IMR-90 (cell line): Measurements from ENCODE around the gene SLC35C1. TPM values are rescaled to one million over a fixed set of nuclear protein-coding genes. Genes with fewer than 3 reads are reported as not detected.

Experiments
- ATAC-seq: fragments of 200-7000 bp; cut with Tn5 transposase; 2 replicates; pipeline ENCODE4 v1.9.1; 2020; ENCODE audit warnings: low read depth, mild to moderate bottlenecking, moderate library complexity
- BruUV-seq: library from RNA; stranded (reverse); fragments of 400-500 nt; replicated peaks from 2 replicates; lab custom pipeline; 2021; lab: Mats Ljungman, UMichigan
- CTCF ChIA-PET: fragments of 300-600 bp; formaldehyde crosslinking; extraction: SDS; loops from one replicate; lab custom pipeline; 2021; ENCODE audit warnings: antibody characterized with exemption; lab: Yijun Ruan, JAX
- POLR2A ChIA-PET: fragments of 300-600 bp; sonication (Branson Sonifier 250); formaldehyde crosslinking; loops from one replicate; lab custom pipeline; 2022; ENCODE audit warnings: antibody characterized with exemption; ENCODE audit not compliant: unreplicated experiment; lab: Charles Lee
- DNase-seq: peaks from one replicate; pipeline ENCODE4 v3.0.0; 2013
- H2AFZ ChIP-seq: replicated peaks from 2 replicates; pipeline ENCODE3; 2013; ENCODE audit warnings: low read length, mild to moderate bottlenecking; ENCODE audit not compliant: poor library complexity
- H2AK5ac ChIP-seq: 2 replicates; pipeline ENCODE4 v1.6.1; 2013; ENCODE audit warnings: low read depth, low read length, inconsistent platforms
- H2AK9ac ChIP-seq: replicated peaks from 2 replicates; pipeline ENCODE3; 2013; ENCODE audit warnings: mild to moderate bottlenecking, low read depth, low read length, moderate library complexity; ENCODE audit not compliant: poor library complexity
- H2BK120ac ChIP-seq: 2 replicates; pipeline ENCODE4 v1.6.1; 2013; ENCODE audit warnings: low read depth, low read length, inconsistent platforms
- H2BK15ac ChIP-seq: 3 replicates; pipeline ENCODE4 v1.6.1; 2013; ENCODE audit warnings: low read depth, low read length, inconsistent platforms
- H2BK20ac ChIP-seq: 2 replicates; pipeline ENCODE4 v1.6.1; 2013; ENCODE audit warnings: low read depth, mild to moderate bottlenecking, inconsistent platforms, low read length, moderate library complexity
- H2BK5ac ChIP-seq: 2 replicates; pipeline ENCODE4 v1.6.1; 2013; ENCODE audit warnings: mild to moderate bottlenecking, low read depth, low read length, inconsistent platforms; ENCODE audit not compliant: poor library complexity, severe bottlenecking
- H3K14ac ChIP-seq: replicated peaks from 2 replicates; pipeline ENCODE4 v1.6.1; 2013; ENCODE audit warnings: low read depth, low read length, inconsistent platforms
- H3K18ac ChIP-seq: 2 replicates; pipeline ENCODE4 v1.6.1; 2013; ENCODE audit warnings: low read depth, low read length, control low read depth
- H3K23ac ChIP-seq: 2 replicates; pipeline ENCODE4 v1.6.1; 2013; ENCODE audit warnings: low read depth, low read length, inconsistent platforms
- H3K27ac ChIP-seq: 2 replicates; pipeline ENCODE4 v1.5.1; 2013; ENCODE audit warnings: mild to moderate bottlenecking, control low read depth, low read length; ENCODE audit not compliant: insufficient read depth
- H3K27me3 ChIP-seq: 2 replicates; pipeline ENCODE4 v1.6.1; 2013; ENCODE audit warnings: low read length; ENCODE audit not compliant: control insufficient read depth, insufficient read depth
- H3K36me3 ChIP-seq: 2 replicates; pipeline ENCODE4 v1.6.1; 2013; ENCODE audit warnings: low read length, mixed read lengths; ENCODE audit not compliant: control insufficient read depth, insufficient read depth
- H3K4ac ChIP-seq: 2 replicates; pipeline ENCODE4 v1.6.1; 2013; ENCODE audit warnings: low read depth, low read length, inconsistent platforms
- H3K4me1 ChIP-seq: 2 replicates; pipeline ENCODE4 v1.6.1; 2013; ENCODE audit warnings: low read length, mixed read lengths; ENCODE audit not compliant: control insufficient read depth, insufficient read depth
- H3K4me2 ChIP-seq: 2 replicates; pipeline ENCODE4 v1.6.1; 2013; ENCODE audit warnings: low read depth, mild to moderate bottlenecking, control low read depth, low read length, moderate library complexity
- H3K4me3 ChIP-seq: 2 replicates; pipeline ENCODE4 v1.5.1; 2013; ENCODE audit warnings: low read depth, mild to moderate bottlenecking, control low read depth, low read length, moderate library complexity; ENCODE audit not compliant: insufficient read depth
- H3K56ac ChIP-seq: 2 replicates; pipeline ENCODE4 v1.6.1; 2013; ENCODE audit warnings: low read length, inconsistent platforms; ENCODE audit not compliant: insufficient read depth; ENCODE audit errors: extremely low read depth
- H3K79me1 ChIP-seq, 2 experiments: 2 replicates each; pipeline ENCODE4 v1.6.1; 2013; ENCODE audit warnings: low read length in 2 of 2, inconsistent platforms in 1 of 2, low read depth in 1 of 2
- H3K9ac ChIP-seq: 2 replicates; pipeline ENCODE4 v1.6.1; 2013; ENCODE audit warnings: low read depth, low read length, control low read depth
- H3K9me1 ChIP-seq: 2 replicates; pipeline ENCODE4 v1.6.1; 2013; ENCODE audit warnings: low read length, inconsistent platforms; ENCODE audit not compliant: insufficient read depth
- H3K9me3 ChIP-seq: 2 replicates; pipeline ENCODE4 v1.6.1; 2013; ENCODE audit warnings: low read length; ENCODE audit not compliant: control insufficient read depth, insufficient read depth
- H4K20me1 ChIP-seq: 2 replicates; pipeline ENCODE4 v1.6.1; 2013; ENCODE audit warnings: low read length, inconsistent platforms; ENCODE audit not compliant: insufficient read depth
- H4K5ac ChIP-seq: 2 replicates; pipeline ENCODE4 v1.6.1; 2013; ENCODE audit warnings: mild to moderate bottlenecking, low read depth, low read length, control low read depth
- H4K8ac ChIP-seq, 2 experiments: 2 replicates each; pipeline ENCODE4 v1.6.1; 2013; ENCODE audit warnings: low read depth in 2 of 2, low read length in 2 of 2, control low read depth in 1 of 2, inconsistent platforms in 1 of 2
- H4K91ac ChIP-seq: 2 replicates; pipeline ENCODE4 v1.6.1; 2013; ENCODE audit warnings: low read depth, low read length, inconsistent platforms; ENCODE audit not compliant: insufficient read depth
- BHLHE40 ChIP-seq: fragments of 150-350 bp; IDR thresholded peaks from 2 replicates; pipeline ENCODE4 v1.6.1; 2016; ENCODE audit warnings: mild to moderate bottlenecking, low read depth, low read length
- CEBPB ChIP-seq: IDR thresholded peaks from 2 replicates; pipeline ENCODE4 v1.6.1; 2012; ENCODE audit warnings: low read depth, low read length, improper control_type of control experiment
- CHD1 ChIP-seq: IDR thresholded peaks from 2 replicates; pipeline ENCODE4 v1.6.1; 2012; ENCODE audit warnings: low read depth, low read length, improper control_type of control experiment
- FOS ChIP-seq: fragments of 150-350 bp; IDR thresholded peaks from 2 replicates; pipeline ENCODE4 v1.6.1; 2016; ENCODE audit warnings: low read depth, low read length
- MAFK ChIP-seq: IDR thresholded peaks from 2 replicates; pipeline ENCODE4 v1.6.1; 2012; ENCODE audit warnings: low read depth, low read length, improper control_type of control experiment
- MAZ ChIP-seq: IDR thresholded peaks from 2 replicates; pipeline ENCODE4 v1.6.1; 2012; ENCODE audit warnings: low read depth, mild to moderate bottlenecking, low read length, improper control_type of control experiment, moderate library complexity, borderline replicate concordance
- MXI1 ChIP-seq: IDR thresholded peaks from 2 replicates; pipeline ENCODE4 v1.6.1; 2012; ENCODE audit warnings: low read depth, mild to moderate bottlenecking, low read length, moderate library complexity, borderline replicate concordance
- NFE2L2 ChIP-seq: fragments of 150-350 bp; IDR thresholded peaks from 2 replicates; pipeline ENCODE4 v1.6.1; 2016; ENCODE audit warnings: low read depth, mild to moderate bottlenecking, low read length
- POLR2A ChIP-seq: IDR thresholded peaks from 2 replicates; pipeline ENCODE4 v1.6.1; 2012; ENCODE audit warnings: mild to moderate bottlenecking, low read depth, low read length
- RAD21 ChIP-seq: IDR thresholded peaks from 2 replicates; pipeline ENCODE4 v1.6.1; 2012; ENCODE audit warnings: low read length, improper control_type of control experiment
- RCOR1 ChIP-seq: IDR thresholded peaks from 2 replicates; pipeline ENCODE4 v1.6.1; 2012; ENCODE audit warnings: mild to moderate bottlenecking, low read length, improper control_type of control experiment; ENCODE audit not compliant: insufficient replicate concordance
- RFX5 ChIP-seq: IDR thresholded peaks from 2 replicates; pipeline ENCODE4 v1.8.0; 2012; ENCODE audit warnings: low read depth, mild to moderate bottlenecking, low read length, moderate library complexity
- SMC3 ChIP-seq: fragments of 150-350 bp; IDR thresholded peaks from 2 replicates; pipeline ENCODE4 v1.6.1; 2016; ENCODE audit warnings: low read depth, mild to moderate bottlenecking, antibody characterized with exemption, low read length, moderate library complexity
- WGBS, 2 experiments: methylation state at CpG; one replicate each; pipeline versions ENCODE4 v1.1.5 to v1.1.7; 2013; ENCODE audit warnings: missing lambda C conversion rate in 2 of 2; ENCODE audit not compliant: insufficient read length in 1 of 2; ENCODE audit errors: extremely low coverage in 2 of 2; 5-methylcytosine and 5-hydroxymethylcytosine counted together
- dilution Hi-C: fragments of 300-500 bp; cut with HindIII; formaldehyde crosslinking; loops from one replicate; pipeline ENCODE4 v1.14.3; 2018; ENCODE audit warnings: low sequenced_read_pairs; ENCODE audit not compliant: unreplicated experiment
- in situ Hi-C: fragments of 300-500 bp; cut with MboI; formaldehyde crosslinking; loops from 3 replicates; pipeline ENCODE4 v1.14.3; 2019; ENCODE audit warnings: low sequenced_read_pairs, inconsistent platforms, mixed read lengths
- intact Hi-C: fragments of 100-400 bp; cut with micrococcal nuclease; formaldehyde crosslinking; loops from 2 replicates; pipeline ENCODE4 v1.10.0; 2022
- polyA plus RNA-seq, 3 experiments: library from polyadenylated mRNA; depleted of rRNA; stranded (reverse); fragments of >200 nt; gene quantifications; 2 replicates each; pipeline ENCODE4 v1.2.3, GENCODE V29; 2012; ENCODE audit warnings: low replicate concordance in 1 of 3
- total RNA-seq: library from RNA; depleted of rRNA; stranded (reverse); fragments of >200 nt; gene quantifications from 2 replicates; pipeline ENCODE4 v1.2.3, GENCODE V29; 2012
- TF ChIP-seq, protein P1 (sequence below): conservative IDR thresholded peaks from 2 replicates; pipeline ENCODE4 v1.5.1; 2012; ENCODE audit warnings: mild to moderate bottlenecking, low read depth, low read length, improper control_type of control experiment
- TF ChIP-seq, protein P2 (sequence below): fragments of 150-350 bp; IDR thresholded peaks from 2 replicates; pipeline ENCODE4 v1.6.1; 2016; ENCODE audit warnings: low read depth, mild to moderate bottlenecking, low read length, moderate library complexity, borderline replicate concordance
- TF ChIP-seq, protein P3 (sequence below): fragments of 150-350 bp; IDR thresholded peaks from 2 replicates; pipeline ENCODE4 v1.6.1; 2017; ENCODE audit warnings: mild to moderate bottlenecking, antibody characterized with exemption, low read length, low read depth

The SLC35C1 gene
- total and polyA plus RNA-seq, 2 of the 4 experiments (the other 2 are of a cell fraction), result 4.3 to 27.1 TPM

DNA sequence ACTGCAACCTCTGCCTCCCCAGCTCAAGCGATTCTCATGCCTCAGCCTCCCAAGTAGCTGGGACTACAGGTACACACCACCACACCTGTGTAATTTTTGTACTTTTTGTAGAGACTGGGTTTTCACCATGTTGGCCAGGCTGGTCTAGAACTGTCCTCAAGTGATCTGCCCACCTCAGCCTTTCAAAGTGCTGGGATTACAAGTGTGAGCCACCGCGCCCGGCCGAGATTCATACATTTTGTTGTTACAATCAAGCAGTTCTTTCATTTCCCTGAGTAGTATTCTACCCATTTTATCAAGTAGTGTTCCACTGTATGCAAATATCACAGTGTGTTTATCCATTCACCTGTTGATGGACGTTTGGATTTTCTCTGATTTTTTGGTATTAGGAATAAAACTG is 26.6 kb upstream of the SLC35C1 start:
- CTCF ChIA-PET, result no interaction called here

More for the DNA sequence above, 26.6 kb upstream of the SLC35C1 start:
- Histone ChIP-seq H3K56ac (no peak overlapping the region), H4K8ac (no peak overlapping the region), H4K5ac (no peak overlapping the region), H3K4me2 (no peak overlapping the region), H4K20me1 (no peaks in the 10 kb centered on the region), H3K4ac (no peak overlapping the region), H3K23ac (no peak overlapping the region), H3K4me3 (no peak overlapping the region), H2AK5ac (no peak overlapping the region), H2BK120ac (no peak overlapping the region), H4K91ac (no peak overlapping the region), H3K9me3 (no peaks in the 10 kb centered on the region), H2BK5ac (no peak overlapping the region), H3K18ac (no peak overlapping the region), H3K27me3 (peaks cover 5% of the 10 kb centered on the region), H2BK15ac (no peak overlapping the region), H3K14ac (no peak overlapping the region), H3K9ac (no peak overlapping the region), H3K4me1 (peaks cover 3% of the 10 kb centered on the region; the same call in 1 of the 2 replicates), H2AK9ac (no peak overlapping the region), H3K79me1 (no peaks in the 10 kb centered on the region), H3K9me1 (no peaks in the 10 kb centered on the region), H3K27ac (no peak overlapping the region), H3K36me3 (no peaks in the 10 kb centered on the region), H2BK20ac (no peak overlapping the region), H2AFZ (no peak overlapping the region)
- no peak for ATAC-seq
- dilution Hi-C loops, result no loop called here
- DNase-seq, result no peak
- POLR2A ChIA-PET, result no interaction called here
- in situ Hi-C loops, result loop anchor here (10.0 kb wide), 1 partner anchor 404 kb away; no protein-coding TSS in a partner anchor
- BruUV-seq, result no TSS peak
- intact Hi-C loops, result no loop called here
- WGBS, 2 experiments, result 95% methylated on average over 4 of the region's 6 CpGs; no CpG with 5 or more reads in 1 of the 2 experiments
- TF ChIP-seq NFE2L2 (no peak), RFX5 (no peak), FOS (no peak), MAFK (no peak), MXI1 (no peak), SMC3 (no peak), MAZ (no peak), RCOR1 (no peak), POLR2A (no peak), CHD1 (no peak), CEBPB (no peak), RAD21 (no peak), BHLHE40 (no peak)
- TF ChIP-seq, protein P1, sequence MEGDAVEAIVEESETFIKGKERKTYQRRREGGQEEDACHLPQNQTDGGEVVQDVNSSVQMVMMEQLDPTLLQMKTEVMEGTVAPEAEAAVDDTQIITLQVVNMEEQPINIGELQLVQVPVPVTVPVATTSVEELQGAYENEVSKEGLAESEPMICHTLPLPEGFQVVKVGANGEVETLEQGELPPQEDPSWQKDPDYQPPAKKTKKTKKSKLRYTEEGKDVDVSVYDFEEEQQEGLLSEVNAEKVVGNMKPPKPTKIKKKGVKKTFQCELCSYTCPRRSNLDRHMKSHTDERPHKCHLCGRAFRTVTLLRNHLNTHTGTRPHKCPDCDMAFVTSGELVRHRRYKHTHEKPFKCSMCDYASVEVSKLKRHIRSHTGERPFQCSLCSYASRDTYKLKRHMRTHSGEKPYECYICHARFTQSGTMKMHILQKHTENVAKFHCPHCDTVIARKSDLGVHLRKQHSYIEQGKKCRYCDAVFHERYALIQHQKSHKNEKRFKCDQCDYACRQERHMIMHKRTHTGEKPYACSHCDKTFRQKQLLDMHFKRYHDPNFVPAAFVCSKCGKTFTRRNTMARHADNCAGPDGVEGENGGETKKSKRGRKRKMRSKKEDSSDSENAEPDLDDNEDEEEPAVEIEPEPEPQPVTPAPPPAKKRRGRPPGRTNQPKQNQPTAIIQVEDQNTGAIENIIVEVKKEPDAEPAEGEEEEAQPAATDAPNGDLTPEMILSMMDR, result no peak
- TF ChIP-seq, protein P2, sequence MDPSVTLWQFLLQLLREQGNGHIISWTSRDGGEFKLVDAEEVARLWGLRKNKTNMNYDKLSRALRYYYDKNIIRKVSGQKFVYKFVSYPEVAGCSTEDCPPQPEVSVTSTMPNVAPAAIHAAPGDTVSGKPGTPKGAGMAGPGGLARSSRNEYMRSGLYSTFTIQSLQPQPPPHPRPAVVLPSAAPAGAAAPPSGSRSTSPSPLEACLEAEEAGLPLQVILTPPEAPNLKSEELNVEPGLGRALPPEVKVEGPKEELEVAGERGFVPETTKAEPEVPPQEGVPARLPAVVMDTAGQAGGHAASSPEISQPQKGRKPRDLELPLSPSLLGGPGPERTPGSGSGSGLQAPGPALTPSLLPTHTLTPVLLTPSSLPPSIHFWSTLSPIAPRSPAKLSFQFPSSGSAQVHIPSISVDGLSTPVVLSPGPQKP, result no peak
- TF ChIP-seq, protein P3, sequence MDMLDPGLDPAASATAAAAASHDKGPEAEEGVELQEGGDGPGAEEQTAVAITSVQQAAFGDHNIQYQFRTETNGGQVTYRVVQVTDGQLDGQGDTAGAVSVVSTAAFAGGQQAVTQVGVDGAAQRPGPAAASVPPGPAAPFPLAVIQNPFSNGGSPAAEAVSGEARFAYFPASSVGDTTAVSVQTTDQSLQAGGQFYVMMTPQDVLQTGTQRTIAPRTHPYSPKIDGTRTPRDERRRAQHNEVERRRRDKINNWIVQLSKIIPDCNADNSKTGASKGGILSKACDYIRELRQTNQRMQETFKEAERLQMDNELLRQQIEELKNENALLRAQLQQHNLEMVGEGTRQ, result no peak
